ENCODE results near the gene PHF5A.
"Not testable (repeated sequence)": the region's sequence is repeated elsewhere in the genome, so short reads cannot be mapped to it uniquely, and the experiment has no call there.

The PHF5A gene

DNA sequence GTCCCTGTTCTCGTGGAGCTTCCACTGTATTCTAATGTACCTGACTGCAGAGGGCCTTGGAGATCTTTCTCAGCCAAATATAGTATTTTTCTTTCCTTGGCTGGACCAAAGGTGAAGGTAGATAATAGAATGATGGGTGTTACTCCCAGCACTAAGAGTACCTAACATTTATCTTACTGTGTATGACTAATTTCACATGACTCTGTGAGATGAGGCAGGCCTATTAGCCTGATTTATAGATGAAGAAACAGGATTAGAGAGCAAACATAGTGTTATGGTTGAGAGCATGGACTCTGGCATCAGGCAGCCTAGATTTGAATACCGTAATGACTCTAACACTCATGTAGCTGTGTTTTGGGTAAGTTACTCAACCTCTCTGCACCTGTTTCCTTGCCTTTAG, 3.1 kb upstream of the PHF5A start:
- TF ChIP-seq, protein P1, sequence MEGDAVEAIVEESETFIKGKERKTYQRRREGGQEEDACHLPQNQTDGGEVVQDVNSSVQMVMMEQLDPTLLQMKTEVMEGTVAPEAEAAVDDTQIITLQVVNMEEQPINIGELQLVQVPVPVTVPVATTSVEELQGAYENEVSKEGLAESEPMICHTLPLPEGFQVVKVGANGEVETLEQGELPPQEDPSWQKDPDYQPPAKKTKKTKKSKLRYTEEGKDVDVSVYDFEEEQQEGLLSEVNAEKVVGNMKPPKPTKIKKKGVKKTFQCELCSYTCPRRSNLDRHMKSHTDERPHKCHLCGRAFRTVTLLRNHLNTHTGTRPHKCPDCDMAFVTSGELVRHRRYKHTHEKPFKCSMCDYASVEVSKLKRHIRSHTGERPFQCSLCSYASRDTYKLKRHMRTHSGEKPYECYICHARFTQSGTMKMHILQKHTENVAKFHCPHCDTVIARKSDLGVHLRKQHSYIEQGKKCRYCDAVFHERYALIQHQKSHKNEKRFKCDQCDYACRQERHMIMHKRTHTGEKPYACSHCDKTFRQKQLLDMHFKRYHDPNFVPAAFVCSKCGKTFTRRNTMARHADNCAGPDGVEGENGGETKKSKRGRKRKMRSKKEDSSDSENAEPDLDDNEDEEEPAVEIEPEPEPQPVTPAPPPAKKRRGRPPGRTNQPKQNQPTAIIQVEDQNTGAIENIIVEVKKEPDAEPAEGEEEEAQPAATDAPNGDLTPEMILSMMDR (conservative IDR thresholded peaks at IDR 0.05; ENCODE audit: low read depth), result no peak
- CTCF ChIA-PET, result interaction anchor here (0.7 kb wide), 1 partner anchor 61 kb away, joined by 6 read pairs; no protein-coding TSS in a partner anchor
- DNase-seq (ENCODE audit: low spot score), result no peak
- H3K27ac ChIP-seq, result no peak overlapping the region
- POLR2A ChIA-PET (ENCODE audit: low non-redundant PET), result no interaction called here

DNA sequence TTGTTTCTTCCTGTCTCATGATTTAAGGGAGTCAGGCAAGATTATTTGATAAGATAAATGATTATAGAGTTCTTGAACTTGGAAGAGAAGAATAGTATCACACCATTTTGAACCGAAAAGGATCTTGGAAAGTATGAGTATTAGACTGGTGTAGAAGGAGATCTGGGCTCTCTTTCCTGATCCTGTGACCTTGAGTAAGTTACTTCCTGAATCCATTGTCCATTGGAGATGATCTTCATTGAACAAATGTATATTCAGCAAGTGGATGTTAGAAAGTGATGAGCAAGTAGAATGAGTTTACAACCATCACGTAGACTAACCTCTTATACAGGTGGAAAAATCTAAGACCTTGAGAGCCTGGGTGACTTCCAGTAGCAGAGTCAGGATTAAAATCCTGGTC, 2.4 kb upstream of the PHF5A start:
- DNase-seq (ENCODE audit: low spot score), result no peak
- no peak overlapping the region for H3K27ac ChIP-seq
- ChIA-PET POLR2A (ENCODE audit: low non-redundant PET) (no interaction called here), CTCF (no interaction called here)
- TF ChIP-seq, protein P1 (conservative IDR thresholded peaks at IDR 0.05; ENCODE audit: low read depth), result no peak

DNA sequence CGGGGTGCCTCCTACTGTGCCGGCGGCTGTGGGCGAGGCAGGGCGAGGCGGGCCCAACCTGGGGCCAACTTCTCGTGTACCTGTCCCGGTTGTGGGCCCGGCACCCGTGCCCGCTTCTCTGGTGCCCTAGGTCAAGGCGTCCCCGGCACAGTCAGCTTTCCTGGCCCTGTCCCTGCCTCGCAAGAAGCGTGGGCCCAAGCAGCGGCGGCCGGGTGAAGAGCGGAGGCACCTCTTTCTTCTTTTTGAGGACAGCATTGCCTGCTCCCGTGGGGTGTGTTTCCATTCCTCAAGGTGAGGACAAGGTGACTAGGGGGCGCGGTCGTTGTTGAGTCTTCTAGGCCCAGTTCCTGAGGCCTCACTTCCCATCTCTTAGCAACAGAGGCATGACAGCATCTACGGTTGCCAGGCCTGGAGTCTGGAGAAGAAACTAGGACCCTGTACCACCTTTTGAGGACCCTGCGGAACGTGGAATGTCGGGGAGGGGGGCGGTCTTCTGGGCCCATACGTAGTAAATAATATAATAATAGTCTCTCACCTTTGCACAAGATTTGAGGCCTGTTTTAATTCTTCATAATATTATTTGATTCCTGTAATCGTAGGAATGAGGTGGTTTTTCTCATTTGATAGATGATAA, 843 bp upstream of the PHF5A start:
- CTCF ChIA-PET, result no interaction called here
- TF ChIP-seq, protein P1 (conservative IDR thresholded peaks at IDR 0.05; ENCODE audit: low read depth), result no peak
- H3K27ac ChIP-seq, result peak overlapping the region; percentile 89
- DNase-seq (ENCODE audit: low spot score), result no peak
- POLR2A ChIA-PET (ENCODE audit: low non-redundant PET), result interaction anchor here (1.3 kb wide), 1 partner anchor 23 kb away, joined by 3 read pairs; the partner anchor contains the start of gene TOB2

DNA sequence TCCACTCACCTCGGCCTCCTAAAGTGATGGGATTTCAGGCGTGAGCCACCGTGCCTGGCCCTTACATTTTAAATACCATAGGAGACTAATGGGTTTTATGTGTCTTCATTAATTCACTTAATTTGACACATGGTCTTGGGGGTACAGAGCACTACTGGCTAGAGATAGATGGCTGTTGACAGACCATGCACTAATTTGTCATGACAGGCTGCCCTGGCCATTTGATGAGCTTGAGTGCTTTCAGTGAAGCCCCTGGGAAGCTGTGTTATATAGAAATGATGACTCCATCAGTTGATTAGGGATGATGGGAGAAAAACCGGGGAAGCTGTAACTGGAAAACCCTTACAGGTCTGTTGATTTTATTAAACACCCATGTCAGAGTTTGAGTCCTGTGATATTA, 6.6 kb downstream of the PHF5A start:
- no peak overlapping the region for H3K27ac ChIP-seq
- TF ChIP-seq, protein P1 (conservative IDR thresholded peaks at IDR 0.05; ENCODE audit: low read depth), result no peak
- POLR2A ChIA-PET (ENCODE audit: low non-redundant PET), result no interaction called here
- CTCF ChIA-PET, result no interaction called here
- DNase-seq (ENCODE audit: low spot score), result no peak

DNA sequence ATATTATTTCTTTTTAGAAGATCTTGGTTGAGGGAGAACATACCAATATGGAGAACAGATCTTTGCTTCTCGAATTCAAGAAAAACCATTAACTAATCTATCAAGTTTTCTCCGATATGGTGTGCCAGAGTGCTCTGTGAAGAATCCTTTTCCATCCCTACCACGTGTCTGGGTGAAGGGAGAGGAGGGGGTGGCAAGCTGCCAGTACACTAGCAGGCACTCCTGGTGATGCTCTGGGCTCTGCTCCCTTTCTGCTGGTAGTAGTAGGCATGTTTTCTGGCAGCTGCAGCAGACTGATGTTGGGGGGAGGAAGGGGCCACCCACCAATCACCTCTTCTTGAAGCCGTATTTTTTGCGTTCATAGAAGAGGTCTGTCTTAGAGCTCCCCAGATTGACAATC, 8.4 kb downstream of the PHF5A start:
- POLR2A ChIA-PET (ENCODE audit: low non-redundant PET), result interaction anchor here (0.7 kb wide), 1 partner anchor 940 kb away, joined by 4 read pairs; no protein-coding TSS in a partner anchor
- DNase-seq (ENCODE audit: low spot score); CTCF ChIA-PET; H3K27ac ChIP-seq: not testable (repeated sequence)

DNA sequence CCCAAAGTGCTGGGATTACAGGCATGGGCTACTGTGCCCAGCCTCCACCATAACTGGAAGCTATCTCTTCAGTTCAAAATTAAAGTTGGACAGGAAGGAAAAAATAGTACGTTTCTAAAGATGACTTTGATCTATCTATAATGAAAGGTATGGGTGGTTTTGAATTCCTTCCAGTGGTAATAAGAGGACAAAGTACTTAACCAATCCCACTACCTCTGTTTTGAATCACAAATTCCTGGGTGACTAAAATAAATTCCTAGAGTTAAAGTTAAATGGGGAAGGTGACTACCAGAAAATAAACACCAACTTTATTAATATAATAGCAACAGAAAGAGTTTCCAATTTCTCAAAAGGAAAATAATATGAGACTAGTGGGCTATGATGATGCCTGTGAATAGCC, 9.1 kb downstream of the PHF5A start:
- no peak for DNase-seq (ENCODE audit: low spot score)
- TF ChIP-seq, protein P1 (conservative IDR thresholded peaks at IDR 0.05; ENCODE audit: low read depth), result no peak
- H3K27ac ChIP-seq, result peak overlapping the region; percentile 51
- ChIA-PET CTCF (no interaction called here), POLR2A (ENCODE audit: low non-redundant PET) (no interaction called here)

DNA sequence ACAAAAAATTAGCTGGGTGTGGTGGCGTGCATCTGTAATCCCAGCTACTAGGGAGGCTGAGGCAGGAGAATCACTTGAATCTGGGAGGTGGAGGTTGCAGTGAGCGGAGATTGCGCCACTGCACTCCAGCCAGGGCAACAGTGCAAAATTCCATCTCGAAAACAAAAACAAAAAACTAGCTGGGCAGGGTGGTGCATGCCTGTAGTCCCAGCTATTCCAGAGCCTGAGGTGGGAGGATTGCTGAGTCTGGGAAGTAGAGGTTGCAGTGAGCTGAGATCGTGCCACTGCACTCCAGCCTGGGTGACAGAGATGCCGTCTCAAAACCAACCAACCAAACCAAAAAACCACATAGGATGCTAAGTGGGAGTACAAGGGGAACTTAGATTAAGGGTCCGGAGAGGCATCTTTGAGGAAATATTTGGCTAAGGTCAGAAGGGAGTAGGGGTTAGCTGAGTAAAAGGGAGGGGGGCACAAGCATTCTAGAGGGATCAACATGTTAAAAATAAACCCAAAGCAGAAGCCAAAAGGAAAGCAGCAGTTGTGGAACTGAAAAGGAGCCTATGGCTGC, 10.2 kb downstream of the PHF5A start:
- POLR2A ChIA-PET (ENCODE audit: low non-redundant PET), result no interaction called here
- H3K27ac ChIP-seq, result peak overlapping the region; percentile 51
- no peak for DNase-seq (ENCODE audit: low spot score)
- CTCF ChIA-PET, result no interaction called here
- TF ChIP-seq, protein P1 (conservative IDR thresholded peaks at IDR 0.05; ENCODE audit: low read depth), result no peak

Data from RWPE1 (cell line).